GM18502 (cell line): Measurements from ENCODE around the gene KLHL25.
A peak's percentile ranks its signal among the peaks of the same experiment; 100 is the strongest.
"Not testable (repeated sequence)": the region's sequence is repeated elsewhere in the genome, so short reads cannot be mapped to it uniquely, and the experiment has no call there.

ENCODE experiments used
- ATAC-seq: cut with Tn5 transposase; IDR thresholded peaks from one replicate; pipeline ENCODE4 v1.9.1; 2021; ENCODE audit warnings: mild to moderate bottlenecking; ENCODE audit not compliant: unreplicated experiment, poor library complexity

KLHL25 gene

DNA sequence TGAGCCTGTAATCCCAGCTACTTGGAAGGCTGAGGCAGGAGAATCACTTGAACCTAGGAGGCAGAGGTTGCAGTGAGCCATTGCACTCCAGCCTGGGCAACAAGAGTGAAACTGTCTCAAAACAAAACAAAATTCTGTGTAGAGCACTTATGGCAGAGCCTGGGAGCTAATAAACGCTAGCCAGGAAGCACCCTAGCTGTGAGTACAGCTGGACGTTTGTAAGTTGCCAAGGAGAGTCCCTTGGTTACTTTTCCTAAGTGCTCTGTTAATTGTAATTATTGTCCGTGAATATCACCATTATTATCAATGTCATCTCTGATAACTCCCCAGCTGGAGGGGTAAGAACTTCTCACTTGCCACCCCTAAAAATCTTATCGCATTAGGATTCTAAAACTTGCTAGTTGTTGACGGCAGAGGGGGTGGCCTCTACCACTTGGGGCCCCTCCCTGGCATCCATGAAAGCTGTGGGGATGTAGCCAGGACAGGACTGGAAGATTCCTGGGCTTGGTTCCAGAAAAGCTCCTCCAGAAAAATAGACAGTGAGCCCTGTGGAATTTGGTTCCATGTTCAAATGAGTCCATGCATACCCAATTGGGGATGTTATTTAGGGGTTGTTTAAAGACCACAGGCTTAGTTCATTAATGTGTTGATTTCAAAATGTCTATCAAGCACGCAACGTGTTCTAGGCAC lies 9.9 kb upstream of the KLHL25 start:
- no peak for ATAC-seq

DNA sequence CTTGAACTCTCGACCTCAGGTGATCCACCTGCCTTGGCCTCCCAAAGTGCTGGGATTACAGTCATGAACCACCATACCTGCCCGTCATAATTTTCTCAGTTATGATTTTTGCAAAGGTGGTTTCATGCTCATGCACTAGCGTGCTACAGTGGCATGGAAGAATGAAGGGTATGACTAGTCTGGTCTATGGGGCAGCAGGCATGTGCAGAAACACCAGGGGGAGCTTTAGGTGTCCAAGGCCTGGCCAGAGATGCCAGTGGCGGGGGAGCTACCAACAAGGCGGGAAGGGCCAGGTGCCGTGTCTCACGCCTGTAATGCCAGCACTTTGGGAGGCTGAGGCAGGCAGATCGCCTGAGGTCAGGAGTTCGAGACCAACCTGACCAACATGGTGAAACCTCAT lies 7.9 kb upstream of the KLHL25 start:
- not testable (repeated sequence) for ATAC-seq

GRCh38 chr15:85800478-85801123 lies 5.9 kb upstream of the KLHL25 start:
- ATAC-seq: no peak

DNA sequence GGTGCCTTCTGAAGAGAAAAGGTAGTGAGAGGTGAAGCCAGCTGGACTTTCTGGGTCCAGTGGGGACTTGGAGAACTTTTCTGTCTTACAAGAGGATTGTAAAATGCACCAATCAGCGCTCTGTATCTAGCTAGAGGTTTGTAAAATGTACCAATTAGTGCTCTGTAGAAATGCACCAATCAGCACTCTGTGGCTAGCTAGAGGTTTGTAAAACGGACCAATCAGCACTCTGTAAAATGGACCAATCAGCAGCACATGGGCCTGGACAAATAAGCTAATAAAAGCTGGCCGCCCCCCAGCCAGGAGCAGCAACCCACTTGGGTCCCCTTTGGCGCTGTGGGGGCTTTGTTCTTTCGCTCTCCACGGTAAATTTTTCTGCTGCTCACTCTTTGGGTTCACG lies 1.6 kb upstream of the KLHL25 start:
- ATAC-seq: not testable (repeated sequence)

GRCh38 chr15:85795337-85796305 lies 896 bp upstream of the KLHL25 start:
- ATAC-seq: peak; percentile 3

- ATAC-seq: peak; percentile 47
These were observed 806 bp downstream of the KLHL25 start for GRCh38 chr15:85793641-85794597.

- no peak for ATAC-seq
These were observed 1.7 kb downstream of the KLHL25 start for GRCh38 chr15:85792912-85793590.

GRCh38 chr15:85792102-85792731 lies 2.5 kb downstream of the KLHL25 start:
- ATAC-seq: no peak

- ATAC-seq: no peak
These were observed 5.2 kb downstream of the KLHL25 start for GRCh38 chr15:85789496-85789875.

- no peak for ATAC-seq
These were observed 5.8 kb downstream of the KLHL25 start for GRCh38 chr15:85788771-85789495.

DNA sequence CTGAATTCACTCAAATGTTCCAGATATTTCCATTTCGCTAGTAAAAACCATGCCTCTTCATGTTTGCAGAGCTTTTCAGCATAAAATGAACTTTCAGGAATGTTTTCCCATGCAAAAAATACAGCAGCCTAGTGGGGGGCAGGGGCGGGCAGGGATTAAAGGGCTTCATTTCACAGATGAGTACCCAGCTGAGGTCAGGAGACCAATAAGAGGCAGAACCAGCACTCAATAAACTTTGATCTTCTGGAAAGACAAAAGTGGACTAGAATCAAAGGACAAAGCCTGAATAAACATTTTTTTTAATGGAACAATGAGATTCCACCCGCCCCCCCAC lies 8.0 kb downstream of the KLHL25 start:
- no peak for ATAC-seq

- peak; percentile 40 for ATAC-seq
These were observed 8.6 kb downstream of the KLHL25 start for GRCh38 chr15:85785887-85786780.

- ATAC-seq: no peak
These were observed 12.7 kb downstream of the KLHL25 start for GRCh38 chr15:85782064-85782463.

DNA sequence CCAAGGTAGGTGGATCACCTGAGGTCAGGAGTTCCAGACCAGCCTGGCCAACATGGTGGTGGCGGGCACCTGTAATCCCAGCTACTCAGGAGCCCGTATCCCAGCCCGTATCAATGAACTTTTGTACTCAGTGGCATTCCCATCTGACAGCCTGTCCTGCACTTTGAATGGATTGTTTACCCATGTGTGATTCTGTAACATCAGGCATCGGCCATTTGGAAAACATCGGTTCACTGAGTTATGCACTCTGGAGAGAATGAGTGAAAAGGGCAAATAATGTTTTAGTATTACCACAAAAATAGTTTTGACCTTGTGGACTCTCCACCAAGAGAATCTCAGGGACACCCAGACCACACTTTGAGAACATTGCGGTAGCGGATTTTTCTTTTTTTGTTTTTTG lies 13.6 kb downstream of the KLHL25 start:
- no peak for ATAC-seq

DNA sequence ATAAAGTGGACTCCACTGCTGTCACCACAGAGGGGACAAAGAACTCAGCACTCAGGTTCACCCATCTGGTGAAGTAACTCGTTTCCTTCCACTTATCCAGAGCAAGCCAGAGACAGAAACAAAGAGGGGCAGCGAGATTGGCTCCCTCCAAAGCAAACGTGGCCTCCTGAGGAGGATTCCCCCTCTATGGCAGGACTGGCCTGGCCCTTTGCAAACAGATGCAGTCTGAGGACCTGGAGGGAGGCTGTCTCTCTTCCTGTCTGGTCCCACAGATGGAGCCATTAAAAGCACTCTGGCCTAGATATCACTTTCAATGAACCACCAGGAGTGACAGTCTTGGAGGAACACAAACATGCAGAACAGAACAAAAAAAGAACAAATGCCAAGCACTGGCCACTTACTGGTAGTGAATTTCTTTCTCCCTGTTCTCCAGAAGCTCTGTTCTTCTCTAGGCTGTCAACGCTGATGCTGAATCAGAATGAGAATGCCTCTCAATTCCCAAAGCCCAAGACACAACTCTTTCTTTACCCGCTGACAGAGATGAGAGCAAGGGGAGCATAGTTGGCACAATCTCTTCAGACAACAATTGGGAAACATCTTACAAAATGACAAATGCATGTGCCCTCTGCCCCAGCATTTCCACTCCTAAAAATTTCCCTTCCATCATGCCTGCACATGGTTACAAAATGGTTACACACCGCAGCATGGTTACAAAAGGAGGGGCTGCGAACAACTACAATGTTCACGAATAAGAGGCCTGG lies 14.3 kb downstream of the KLHL25 start:
- no peak for ATAC-seq

GRCh38 chr15:85779249-85779648 lies 15.5 kb downstream of the KLHL25 start:
- ATAC-seq: no peak
